Breast epithelium (tissue), 4 donors: Measurements from ENCODE around the gene FAM168B. TPM values are rescaled to one million over a fixed set of nuclear protein-coding genes. Genes with fewer than 3 reads are reported as not detected.
"Not testable (repeated sequence)": the region's sequence is repeated elsewhere in the genome, so short reads cannot be mapped to it uniquely, and the experiment has no call there.

Experiments
- DNase-seq, 2 donors: peaks; one replicate each; pipeline ENCODE4 v3.0.0-alpha.2; 2019; ENCODE audit warnings: low spot score in 2 of 2
- H3K27ac ChIP-seq, 2 donors: fragments of 200-600 bp; sonication (generic) in 1 of 2; one replicate each; pipeline ENCODE4 v1.5.1; 2016 to 2019; ENCODE audit warnings: mild to moderate bottlenecking in 1 of 2
- H3K27me3 ChIP-seq, 2 donors: fragments of 200-600 bp; sonication (generic) in 1 of 2; one replicate each; pipeline versions ENCODE4 v1.5.1 to v1.6.0; 2017 to 2019; ENCODE audit warnings: control low read depth in 1 of 2, mild to moderate bottlenecking in 1 of 2
- H3K36me3 ChIP-seq: fragments of 200-600 bp; one replicate; pipeline ENCODE4 v1.5.1; 2019
- H3K4me1 ChIP-seq, 2 donors: fragments of 200-600 bp; sonication (generic); one replicate each; pipeline ENCODE4 v1.5.1; 2016 to 2019; ENCODE audit warnings: control low read depth in 1 of 2
- H3K4me3 ChIP-seq, 3 donors: fragments of 200-600 bp; sonication (generic); 1 replicate in 2 of 3; 2 replicates in 1 of 3; pipeline ENCODE4 v1.5.1; 2016 to 2019; ENCODE audit warnings: mild to moderate bottlenecking in 3 of 3, moderate library complexity in 2 of 3
- H3K9me3 ChIP-seq, 2 donors: fragments of 200-600 bp; sonication (generic) in 1 of 2; one replicate each; pipeline ENCODE4 v1.5.1; 2016 to 2019; ENCODE audit warnings: control low read depth in 1 of 2
- CTCF ChIP-seq, 3 donors: fragments of 450-650 bp; IDR thresholded peaks; one replicate each; pipeline ENCODE4 v1.5.1; 2016 to 2017; ENCODE audit warnings: antibody characterized with exemption in 3 of 3, mild to moderate bottlenecking in 3 of 3, moderate library complexity in 3 of 3
- POLR2A ChIP-seq: fragments of 450-650 bp; IDR thresholded peaks from one replicate; pipeline ENCODE4 v1.6.1; 2016; ENCODE audit warnings: antibody characterized with exemption, mild to moderate bottlenecking, moderate library complexity
- POLR2AphosphoS5 ChIP-seq, 3 donors: sonication (generic); formaldehyde crosslinking; IDR thresholded peaks; one replicate each; pipeline ENCODE4 v1.6.1; 2017; ENCODE audit warnings: antibody characterized with exemption in 3 of 3
- intact Hi-C: fragments of 100-400 bp; cut with DNase I; formaldehyde crosslinking; loops from one replicate; pipeline ENCODE4 v1.15.1; 2023; ENCODE audit warnings: low total_unique reads
- total RNA-seq, 3 donors: library from RNA; depleted of rRNA; stranded (reverse); fragments of >200 nt; gene quantifications; one replicate each; pipeline ENCODE4 v1.1.0, GENCODE V29; 2016

Gene FAM168B
- total RNA-seq, 3 donors from 2014 or later, result 69.2 to 122 (median 111) TPM

DNA sequence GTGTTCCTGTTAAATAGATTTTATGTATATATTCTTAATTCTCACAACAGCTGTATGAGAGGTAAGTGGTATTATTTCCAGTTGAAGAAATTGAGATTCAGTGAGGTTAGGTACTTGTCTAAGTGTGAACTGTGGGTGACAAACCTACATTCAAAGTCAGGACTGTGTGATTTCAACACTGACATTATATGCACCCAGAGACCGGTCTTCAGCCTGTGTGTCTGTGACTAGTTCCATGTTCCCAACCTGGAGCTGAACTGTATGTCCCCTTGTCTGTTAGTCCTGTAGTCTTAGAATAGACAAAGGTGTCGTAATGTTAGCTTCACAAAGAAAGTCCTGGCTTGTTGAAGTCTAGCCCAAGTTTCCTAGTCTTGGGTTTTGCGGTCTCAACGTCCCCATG lies 29.2 kb upstream of the FAM168B start:
- no peak for DNase-seq
- H3K4me3 ChIP-seq, result no peak overlapping the region
- H3K9me3 ChIP-seq, result no peaks in the 10 kb centered on the region
- intact Hi-C loops, result no loop called here
- H3K36me3 ChIP-seq, result no peaks in the 10 kb centered on the region
- H3K27ac ChIP-seq, result no peak overlapping the region
- TF ChIP-seq POLR2A (no peak), POLR2AphosphoS5 (IDR thresholded peaks at IDR 0.05) (no peak), CTCF (IDR thresholded peaks at IDR 0.05) (no peak)
- no peaks in the 10 kb centered on the region for H3K4me1 ChIP-seq
- H3K27me3 ChIP-seq, result no peaks in the 10 kb centered on the region

- TF ChIP-seq POLR2AphosphoS5 (IDR thresholded peaks at IDR 0.05), result no peak
- TF ChIP-seq CTCF (IDR thresholded peaks at IDR 0.05), result no peak
- TF ChIP-seq POLR2A, result no peak
- Histone ChIP-seq H3K4me1 (no peaks in the 10 kb centered on the region), H3K36me3 (no peaks in the 10 kb centered on the region), H3K27me3 (no peaks in the 10 kb centered on the region), H3K4me3 (no peak overlapping the region), H3K9me3 (no peaks in the 10 kb centered on the region), H3K27ac (no peak overlapping the region)
- no peak for DNase-seq
- intact Hi-C loops, result no loop called here
These were observed 28.2 kb upstream of the FAM168B start for GRCh38 chr2:131121464-131121863.

DNA sequence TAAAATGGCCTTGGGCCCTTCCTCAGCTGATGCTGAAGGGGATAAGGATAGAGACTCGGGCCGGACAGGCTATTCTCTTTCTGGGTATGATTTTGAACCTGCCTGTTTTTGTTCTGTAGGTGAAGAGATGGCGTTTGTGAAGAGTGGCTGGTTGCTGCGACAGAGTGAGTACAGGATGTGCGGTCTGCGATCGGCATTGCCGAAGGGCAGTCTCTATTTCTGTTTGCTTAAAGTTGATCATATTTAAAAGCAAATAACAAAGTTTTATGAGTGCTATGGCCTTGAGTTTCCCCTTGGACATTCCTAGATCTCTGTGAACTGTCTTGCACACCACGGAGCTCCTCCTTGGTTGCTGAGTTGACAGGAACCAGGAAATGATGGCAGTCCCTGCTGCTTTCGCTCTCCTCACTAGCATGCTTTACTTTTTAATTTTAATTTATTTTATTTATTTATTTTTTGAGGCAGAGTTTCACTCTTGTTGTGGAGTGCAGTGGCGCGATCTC lies 27.6 kb upstream of the FAM168B start:
- TF ChIP-seq CTCF (IDR thresholded peaks at IDR 0.05) (no peak), POLR2AphosphoS5 (IDR thresholded peaks at IDR 0.05) (no peak), POLR2A (no peak)
- intact Hi-C loops, result no loop called here
- no peaks in the 10 kb centered on the region for H3K9me3 ChIP-seq

GRCh38 chr2:131115752-131116151 lies 22.5 kb upstream of the FAM168B start:
- Histone ChIP-seq H3K27me3 (no peaks in the 10 kb centered on the region), H3K9me3 (no peaks in the 10 kb centered on the region), H3K4me1 (no peaks in the 10 kb centered on the region), H3K27ac (no peak overlapping the region), H3K36me3 (no peaks in the 10 kb centered on the region), H3K4me3 (no peak overlapping the region)
- TF ChIP-seq CTCF (IDR thresholded peaks at IDR 0.05) (no peak), POLR2AphosphoS5 (IDR thresholded peaks at IDR 0.05) (no peak), POLR2A (no peak)
- no peak for DNase-seq
- intact Hi-C loops, result no loop called here

More for the DNA sequence above, 27.6 kb upstream of the FAM168B start:
- Histone ChIP-seq H3K4me3 (no peak overlapping the region), H3K27me3 (no peaks in the 10 kb centered on the region), H3K27ac (no peak overlapping the region), H3K36me3 (no peaks in the 10 kb centered on the region), H3K4me1 (no peaks in the 10 kb centered on the region)
- DNase-seq, result no peak

DNA sequence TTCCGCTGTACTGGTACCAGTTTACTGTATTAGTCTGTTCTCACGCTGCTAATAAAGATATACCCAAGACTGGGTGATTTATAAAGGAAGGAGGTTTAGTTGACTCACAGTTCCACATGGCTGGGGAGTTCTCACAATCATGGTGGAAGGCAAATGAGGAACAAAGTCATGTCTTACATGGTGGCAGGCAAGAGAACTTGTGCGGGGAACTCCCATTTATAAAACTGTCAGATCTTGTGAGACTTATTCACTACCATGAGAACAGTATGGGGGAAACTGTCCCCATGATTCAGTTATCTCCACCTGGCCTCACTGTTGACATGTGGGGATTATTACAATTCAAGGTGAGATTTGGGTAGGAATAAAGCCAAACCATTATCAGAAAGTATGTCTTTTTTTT lies 21.7 kb upstream of the FAM168B start:
- H3K9me3 ChIP-seq, H3K4me1 ChIP-seq, H3K4me3 ChIP-seq, H3K27ac ChIP-seq, DNase-seq, H3K27me3 ChIP-seq, intact Hi-C loops, H3K36me3 ChIP-seq: not testable (repeated sequence)
